HT-29 (cell line): Measurements from ENCODE around the gene EHD1. TPM values are rescaled to one million over a fixed set of nuclear protein-coding genes. Genes with fewer than 3 reads are reported as not detected.

Experiments
- DNase-seq: peaks from one replicate; pipeline ENCODE4 v3.0.0-alpha.2; 2015; ENCODE audit warnings: low spot score
- total RNA-seq: library from RNA; depleted of rRNA; stranded (reverse); fragments of >200 nt; shearing (Covaris generic); gene quantifications from 2 replicates; pipeline ENCODE4 v1.2.3, GENCODE V29; 2014

EHD1 gene
- total RNA-seq, 1 experiment from 2014 or later = 123 TPM

GRCh38 chr11:64910451-64911093, 32.2 kb upstream of the EHD1 start:
- DNase-seq = no peak

GRCh38 chr11:64909653-64910343, 31.4 kb upstream of the EHD1 start:
- no peak for DNase-seq

- no peak for DNase-seq
These were observed 30.3 kb upstream of the EHD1 start for GRCh38 chr11:64908766-64909165.

GRCh38 chr11:64906314-64906635, 27.9 kb upstream of the EHD1 start:
- DNase-seq = no peak

- no peak for DNase-seq
These were observed 27.3 kb upstream of the EHD1 start for GRCh38 chr11:64905516-64906313.

GRCh38 chr11:64903291-64903833, 24.9 kb upstream of the EHD1 start:
- no peak for DNase-seq

- DNase-seq = no peak
These were observed 23.9 kb upstream of the EHD1 start for GRCh38 chr11:64902102-64902900.

- no peak for DNase-seq
These were observed 22.4 kb upstream of the EHD1 start for GRCh38 chr11:64900774-64901173.

- DNase-seq = peak; percentile 75
These were observed 21.9 kb upstream of the EHD1 start for GRCh38 chr11:64900263-64900678.

GRCh38 chr11:64898541-64898940, 20.1 kb upstream of the EHD1 start:
- DNase-seq = no peak

GRCh38 chr11:64898076-64898445, 19.6 kb upstream of the EHD1 start:
- no peak for DNase-seq

- DNase-seq = no peak
These were observed 19.1 kb upstream of the EHD1 start for GRCh38 chr11:64897381-64898075.

GRCh38 chr11:64896448-64897022, 18.1 kb upstream of the EHD1 start:
- DNase-seq = no peak

GRCh38 chr11:64894812-64895452, 16.5 kb upstream of the EHD1 start:
- no peak for DNase-seq

GRCh38 chr11:64894070-64894811, 15.8 kb upstream of the EHD1 start:
- peak; percentile 93 for DNase-seq

GRCh38 chr11:64893194-64894069, 15.0 kb upstream of the EHD1 start:
- DNase-seq = peak; percentile 91

- DNase-seq = no peak
These were observed 14.4 kb upstream of the EHD1 start for GRCh38 chr11:64892838-64893193.

- DNase-seq = peak; percentile 53
These were observed 14.0 kb upstream of the EHD1 start for GRCh38 chr11:64892411-64892831.
